ENCODE results near the gene ATL2.
"Not testable (repeated sequence)": the region's sequence is repeated elsewhere in the genome, so short reads cannot be mapped to it uniquely, and the experiment has no call there.

ATL2 gene

GRCh38 chr2:38268691-38269327, 108.3 kb downstream of the ATL2 start:
- no peak for DNase-seq

GRCh38 chr2:38268001-38268400, 109.1 kb downstream of the ATL2 start:
- DNase-seq = no peak

GRCh38 chr2:38267270-38267925, 109.7 kb downstream of the ATL2 start:
- no peak for DNase-seq

GRCh38 chr2:38266382-38267061, 110.6 kb downstream of the ATL2 start:
- no peak for DNase-seq

- no peak for DNase-seq
Observed at GRCh38 chr2:38265461-38265860, 111.6 kb downstream of the ATL2 start.

- DNase-seq = no peak
Observed at GRCh38 chr2:38264396-38265221, 112.5 kb downstream of the ATL2 start.

GRCh38 chr2:38263293-38263692, 113.8 kb downstream of the ATL2 start:
- DNase-seq = no peak

GRCh38 chr2:38262069-38262871, 114.8 kb downstream of the ATL2 start:
- DNase-seq = peak; percentile 21 to 28

- DNase-seq = no peak
Observed at GRCh38 chr2:38261569-38262068, 115.5 kb downstream of the ATL2 start.

- DNase-seq = no peak
Observed at GRCh38 chr2:38260972-38261371, 116.1 kb downstream of the ATL2 start.

GRCh38 chr2:38260469-38260868, 116.6 kb downstream of the ATL2 start:
- DNase-seq = peak in 1 of 2 donors; percentile 11

- DNase-seq = no peak
Observed at GRCh38 chr2:38259311-38259710, 117.8 kb downstream of the ATL2 start.

- DNase-seq = not testable (repeated sequence)
Observed at GRCh38 chr2:38257680-38258079, 119.4 kb downstream of the ATL2 start.

GRCh38 chr2:38256610-38257009, 120.5 kb downstream of the ATL2 start:
- DNase-seq = no peak

GRCh38 chr2:38255211-38255610, 121.9 kb downstream of the ATL2 start:
- DNase-seq = no peak

GRCh38 chr2:38254796-38255195, 122.3 kb downstream of the ATL2 start:
- no peak for DNase-seq

GRCh38 chr2:38251940-38252339, 125.1 kb downstream of the ATL2 start:
- no peak for DNase-seq

GRCh38 chr2:38248707-38249106, 128.4 kb downstream of the ATL2 start:
- DNase-seq = no peak

- no peak for DNase-seq
Observed at GRCh38 chr2:38248255-38248654, 128.8 kb downstream of the ATL2 start.

GRCh38 chr2:38246105-38246504, 131.0 kb downstream of the ATL2 start:
- DNase-seq = no peak

GRCh38 chr2:38245114-38245641, 131.9 kb downstream of the ATL2 start:
- no peak for DNase-seq

GRCh38 chr2:38244301-38244700, 132.8 kb downstream of the ATL2 start:
- no peak for DNase-seq
